T-helper 1 cell treated with Interleukin-12 subunit alpha and Interleukin-12 subunit beta and Interleukin-4 antibody, amounts not matched to agents 30 ng/mL and 1 ng/mL, for 36 hours (primary cell): Measurements from ENCODE around the gene PRR3. TPM values are rescaled to one million over a fixed set of nuclear protein-coding genes. Genes with fewer than 3 reads are reported as not detected.
"Not testable (repeated sequence)": the region's sequence is repeated elsewhere in the genome, so short reads cannot be mapped to it uniquely, and the experiment has no call there.

Experiments
- intact Hi-C: fragments of 100-400 bp; cut with micrococcal nuclease; formaldehyde crosslinking; loops from one replicate; pipeline ENCODE4 v1.15.1; 2024
- total RNA-seq: library from RNA; stranded (reverse); gene quantifications from 2 replicates; pipeline ENCODE4 v1.2.3, GENCODE V29; 2022

The PRR3 gene
- total RNA-seq: 22.1 and 22.7 TPM in 2 replicates

GRCh38 chr6:30556906-30557682 lies at the start of gene PRR3:
Gene PRR3, plus strand, starts transcription at chr6:30557295. Its CDS starts 50 bp downstream, at chr6:30557345.
- intact Hi-C loops: loop anchor here (1.0 to 5.0 kb wide), 17 partner anchors 14 to 940 kb away; partner anchors contain the start of genes ABCF1, ATAT1, DHX16 and FLOT1

- intact Hi-C loops: loop anchor here (1.0 kb wide), 1 partner anchor 8 kb away; no protein-coding TSS in a partner anchor
Measured at GRCh38 chr6:30507849-30508827, 49.0 kb upstream of the PRR3 start.

- intact Hi-C loops: loop anchor here (1.0 kb wide), 4 partner anchors 7 to 20 kb away; partner anchors contain the start of gene HLA-E
Measured at GRCh38 chr6:30508890-30509736, 48.0 kb upstream of the PRR3 start.

GRCh38 chr6:30510419-30511168 lies 46.5 kb upstream of the PRR3 start:
- intact Hi-C loops: no loop called here

- intact Hi-C loops: no loop called here
Measured at GRCh38 chr6:30511169-30511546, 45.9 kb upstream of the PRR3 start.

- intact Hi-C loops: no loop called here
Measured at GRCh38 chr6:30513451-30513850, 43.6 kb upstream of the PRR3 start.

- intact Hi-C loops: no loop called here
Measured at GRCh38 chr6:30515106-30515505, 42.0 kb upstream of the PRR3 start.

- intact Hi-C loops: loop anchor here (1.0 kb wide), 6 partner anchors 8 to 221 kb away; partner anchors contain the start of genes ABCF1, GNL1 and HLA-E
Measured at GRCh38 chr6:30515944-30516753, 40.9 kb upstream of the PRR3 start.

- intact Hi-C loops: loop anchor here (1.0 kb wide), 6 partner anchors 8 to 221 kb away; partner anchors contain the start of genes ABCF1, GNL1 and HLA-E
Measured at GRCh38 chr6:30516754-30517076, 40.4 kb upstream of the PRR3 start.

GRCh38 chr6:30517767-30518504 lies 39.2 kb upstream of the PRR3 start:
- intact Hi-C loops: not testable (repeated sequence)

GRCh38 chr6:30518505-30519145 lies 38.5 kb upstream of the PRR3 start:
- intact Hi-C loops: not testable (repeated sequence)

- intact Hi-C loops: no loop called here
Measured at GRCh38 chr6:30520522-30520921, 36.6 kb upstream of the PRR3 start.

GRCh38 chr6:30521082-30521481 lies 36.0 kb upstream of the PRR3 start:
- intact Hi-C loops: not testable (repeated sequence)

- intact Hi-C loops: not testable (repeated sequence)
Measured at GRCh38 chr6:30521952-30522351, 35.1 kb upstream of the PRR3 start.

- intact Hi-C loops: not testable (repeated sequence)
Measured at GRCh38 chr6:30526444-30526843, 30.7 kb upstream of the PRR3 start.

- intact Hi-C loops: loop anchor here (1.0 to 2.0 kb wide), 4 partner anchors 13 to 39 kb away; no protein-coding TSS in a partner anchor
Measured at GRCh38 chr6:30529349-30529875, 27.7 kb upstream of the PRR3 start.

GRCh38 chr6:30530014-30530413 lies 27.1 kb upstream of the PRR3 start:
- intact Hi-C loops: no loop called here
